ENCODE measurements around the gene SLC44A1.

- TF ChIP-seq TFE3 (CRISPR knock-in tag; IDR thresholded peaks at IDR 0.05) (no peak), TAF1 (CRISPR knock-in tag; IDR thresholded peaks at IDR 0.05) (no peak), ZNF577 (CRISPR knock-in tag; IDR thresholded peaks at IDR 0.05; ENCODE audit: borderline replicate concordance, low read depth) (no peak), ZNF639 (CRISPR knock-in tag; conservative IDR thresholded peaks at IDR 0.05) (no peak), PLRG1 (conservative IDR thresholded peaks at IDR 0.05) (no peak)
These were observed 171.2 kb downstream of the SLC44A1 start for GRCh38 chr9:105415662-105415980.
